Uterus (tissue), 2 donors: ENCODE data around the gene BMP6.

ENCODE experiments used
- POLR2A ChIP-seq, 2 donors: fragments of 450-650 bp; IDR thresholded peaks; one replicate each; pipeline ENCODE4 v1.6.1; 2016; ENCODE audit warnings: antibody characterized with exemption in 2 of 2, mild to moderate bottlenecking in 1 of 2, moderate library complexity in 1 of 2
- TF ChIP-seq, protein P1 (sequence below), 4 experiments: fragments of 200-600 bp in 2 of 4; fragments of 450-650 bp in 2 of 4; sonication (generic) in 2 of 4; IDR thresholded peaks; one replicate each; pipeline ENCODE4 v1.5.1; 2016 to 2019; ENCODE audit warnings: antibody characterized with exemption in 4 of 4, mild to moderate bottlenecking in 2 of 4, moderate library complexity in 1 of 4

DNA sequence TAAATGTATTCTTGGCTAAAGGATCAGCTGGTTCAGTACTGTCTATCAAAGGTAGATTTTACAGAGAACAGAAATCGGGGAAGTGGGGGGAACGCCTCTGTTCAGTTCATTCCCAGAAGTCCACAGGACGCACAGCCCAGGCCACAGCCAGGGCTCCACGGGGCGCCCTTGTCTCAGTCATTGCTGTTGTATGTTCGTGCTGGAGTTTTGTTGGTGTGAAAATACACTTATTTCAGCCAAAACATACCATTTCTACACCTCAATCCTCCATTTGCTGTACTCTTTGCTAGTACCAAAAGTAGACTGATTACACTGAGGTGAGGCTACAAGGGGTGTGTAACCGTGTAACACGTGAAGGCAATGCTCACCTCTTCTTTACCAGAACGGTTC is 154.8 kb downstream of the BMP6 start:
- TF ChIP-seq, protein P1, sequence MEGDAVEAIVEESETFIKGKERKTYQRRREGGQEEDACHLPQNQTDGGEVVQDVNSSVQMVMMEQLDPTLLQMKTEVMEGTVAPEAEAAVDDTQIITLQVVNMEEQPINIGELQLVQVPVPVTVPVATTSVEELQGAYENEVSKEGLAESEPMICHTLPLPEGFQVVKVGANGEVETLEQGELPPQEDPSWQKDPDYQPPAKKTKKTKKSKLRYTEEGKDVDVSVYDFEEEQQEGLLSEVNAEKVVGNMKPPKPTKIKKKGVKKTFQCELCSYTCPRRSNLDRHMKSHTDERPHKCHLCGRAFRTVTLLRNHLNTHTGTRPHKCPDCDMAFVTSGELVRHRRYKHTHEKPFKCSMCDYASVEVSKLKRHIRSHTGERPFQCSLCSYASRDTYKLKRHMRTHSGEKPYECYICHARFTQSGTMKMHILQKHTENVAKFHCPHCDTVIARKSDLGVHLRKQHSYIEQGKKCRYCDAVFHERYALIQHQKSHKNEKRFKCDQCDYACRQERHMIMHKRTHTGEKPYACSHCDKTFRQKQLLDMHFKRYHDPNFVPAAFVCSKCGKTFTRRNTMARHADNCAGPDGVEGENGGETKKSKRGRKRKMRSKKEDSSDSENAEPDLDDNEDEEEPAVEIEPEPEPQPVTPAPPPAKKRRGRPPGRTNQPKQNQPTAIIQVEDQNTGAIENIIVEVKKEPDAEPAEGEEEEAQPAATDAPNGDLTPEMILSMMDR (IDR thresholded peaks at IDR 0.05): no peak
- TF ChIP-seq POLR2A (IDR thresholded peaks at IDR 0.05): no peak
